Upper lobe of right lung (tissue), 1 donor: ENCODE data around the gene LDHB. TPM values are rescaled to one million over a fixed set of nuclear protein-coding genes. Genes with fewer than 3 reads are reported as not detected.

Experiments
- ATAC-seq: fragments of 200-7000 bp; cut with Tn5 transposase; one replicate; pipeline ENCODE4 v1.9.1; 2020; ENCODE audit warnings: mild to moderate bottlenecking, moderate library complexity
- DNase-seq: peaks from one replicate; pipeline ENCODE4 v3.0.0-alpha.2; 2020
- H3K27ac ChIP-seq: fragments of 200-600 bp; one replicate; pipeline ENCODE4 v1.8.0; 2022
- H3K27me3 ChIP-seq: fragments of 200-600 bp; one replicate; pipeline ENCODE4 v1.8.0; 2022; ENCODE audit warnings: mild to moderate bottlenecking
- H3K36me3 ChIP-seq: fragments of 200-600 bp; one replicate; pipeline ENCODE4 v1.8.0; 2022
- H3K4me1 ChIP-seq: fragments of 200-600 bp; one replicate; pipeline ENCODE4 v1.8.0; 2022
- H3K4me3 ChIP-seq: fragments of 200-600 bp; one replicate; pipeline ENCODE4 v1.8.0; 2022; ENCODE audit warnings: mild to moderate bottlenecking
- H3K9me3 ChIP-seq: fragments of 200-600 bp; one replicate; pipeline ENCODE4 v1.8.0; 2022
- CTCF ChIP-seq: fragments of 200-600 bp; IDR thresholded peaks from one replicate; pipeline ENCODE4 v1.8.0; 2022; ENCODE audit warnings: antibody characterized with exemption
- intact Hi-C: fragments of 100-400 bp; cut with DNase I; formaldehyde crosslinking; loops from one replicate; pipeline ENCODE4 v1.11.0; 2022
- total RNA-seq: library from RNA; stranded (reverse); fragmentation: NEBNext Ultra II Directional; extraction: Animal tissue kit (Norgen Biotek cat#: 25700); gene quantifications from one replicate; pipeline ENCODE4 v1.2.1, GENCODE V29; 2021
- donor health status: DM: no; HTN: yes; CAD: no; lungs with severe emphysema.

LDHB gene
- total RNA-seq, 1 donor from 2014 or later, result 410 TPM

GRCh38 chr12:21695986-21696385, 38.3 kb upstream of the LDHB start:
- intact Hi-C loops, result loop anchor here (5.0 kb wide), 1 partner anchor 296 kb away; no protein-coding TSS in a partner anchor
- no peak for DNase-seq
- Histone ChIP-seq H3K36me3 (no peaks in the 10 kb centered on the region), H3K4me3 (no peak overlapping the region), H3K27me3 (no peaks in the 10 kb centered on the region), H3K27ac (no peak overlapping the region), H3K4me1 (peaks cover 9% of the 10 kb centered on the region), H3K9me3 (no peaks in the 10 kb centered on the region)
- no peak for TF ChIP-seq CTCF
- ATAC-seq, result no peak

- Histone ChIP-seq H3K4me1 (peaks cover 9% of the 10 kb centered on the region), H3K27me3 (no peaks in the 10 kb centered on the region), H3K27ac (no peak overlapping the region), H3K4me3 (no peak overlapping the region), H3K9me3 (no peaks in the 10 kb centered on the region), H3K36me3 (no peaks in the 10 kb centered on the region)
- no peak for DNase-seq
- ATAC-seq, result no peak
- intact Hi-C loops, result loop anchor here (5.0 kb wide), 1 partner anchor 298 kb away; no protein-coding TSS in a partner anchor
- TF ChIP-seq CTCF, result no peak
Measured at GRCh38 chr12:21694660-21695059, 37.0 kb upstream of the LDHB start.

GRCh38 chr12:21691515-21691914, 33.9 kb upstream of the LDHB start:
- no peak for ATAC-seq
- Histone ChIP-seq H3K36me3 (no peaks in the 10 kb centered on the region), H3K27ac (no peak overlapping the region), H3K9me3 (no peaks in the 10 kb centered on the region), H3K4me1 (no peaks in the 10 kb centered on the region), H3K27me3 (no peaks in the 10 kb centered on the region), H3K4me3 (no peak overlapping the region)
- DNase-seq, result no peak
- TF ChIP-seq CTCF, result no peak
- intact Hi-C loops, result no loop called here

GRCh38 chr12:21690704-21691368, 33.2 kb upstream of the LDHB start:
- Histone ChIP-seq H3K27ac (no peak overlapping the region), H3K4me3 (no peak overlapping the region), H3K36me3 (no peaks in the 10 kb centered on the region), H3K4me1 (no peaks in the 10 kb centered on the region), H3K27me3 (no peaks in the 10 kb centered on the region), H3K9me3 (no peaks in the 10 kb centered on the region)
- no peak for DNase-seq
- no peak for ATAC-seq
- intact Hi-C loops, result no loop called here
- no peak for TF ChIP-seq CTCF

- ATAC-seq, result no peak
- TF ChIP-seq CTCF, result no peak
- Histone ChIP-seq H3K9me3 (no peaks in the 10 kb centered on the region), H3K27ac (no peak overlapping the region), H3K27me3 (no peaks in the 10 kb centered on the region), H3K4me1 (no peaks in the 10 kb centered on the region), H3K36me3 (no peaks in the 10 kb centered on the region), H3K4me3 (no peak overlapping the region)
- intact Hi-C loops, result no loop called here
- DNase-seq, result no peak
Measured at GRCh38 chr12:21683115-21683514, 25.5 kb upstream of the LDHB start.

GRCh38 chr12:21678959-21679358, 21.3 kb upstream of the LDHB start:
- intact Hi-C loops, result no loop called here
- Histone ChIP-seq H3K27me3 (no peaks in the 10 kb centered on the region), H3K27ac (no peak overlapping the region), H3K4me3 (no peak overlapping the region), H3K4me1 (no peaks in the 10 kb centered on the region), H3K36me3 (no peaks in the 10 kb centered on the region), H3K9me3 (no peaks in the 10 kb centered on the region)
- TF ChIP-seq CTCF, result no peak
- no peak for ATAC-seq
- DNase-seq, result no peak
